HFFc6 (cell line): ENCODE data around the gene C1orf21. TPM values are rescaled to one million over a fixed set of nuclear protein-coding genes. Genes with fewer than 3 reads are reported as not detected.
A peak's percentile ranks its signal among the peaks of the same experiment; 100 is the strongest.

ENCODE experiments used
- DNase-seq: peaks from one replicate; pipeline ENCODE4 v3.0.0-alpha.2; 2018
- H3K27ac Mint-ChIP-seq: 2 replicates; pipeline ENCODE4 v1.8.0; 2020; ENCODE audit warnings: mild to moderate bottlenecking, mixed read lengths
- H3K27me3 Mint-ChIP-seq: 2 replicates; pipeline ENCODE4 v1.8.0; 2021; ENCODE audit warnings: mild to moderate bottlenecking, moderate library complexity, mixed read lengths; ENCODE audit not compliant: insufficient read depth
- H3K36me3 Mint-ChIP-seq: 2 replicates; pipeline ENCODE4 v1.8.0; 2021; ENCODE audit warnings: low read depth, mixed read lengths
- H3K4me1 Mint-ChIP-seq: 2 replicates; pipeline ENCODE4 v1.8.0; 2020; ENCODE audit warnings: low read depth, mixed read lengths
- H3K4me3 Mint-ChIP-seq: 2 replicates; pipeline ENCODE4 v1.8.0; 2020; ENCODE audit warnings: mild to moderate bottlenecking, moderate library complexity, mixed read lengths
- H3K9me3 Mint-ChIP-seq: 2 replicates; pipeline ENCODE4 v1.8.0; 2020; ENCODE audit warnings: mild to moderate bottlenecking, mixed read lengths
- CTCF ChIP-seq: fragments of 200-600 bp; sonication (generic); IDR thresholded peaks from 2 replicates; pipeline ENCODE4 v1.5.0; 2021; ENCODE audit warnings: antibody characterized with exemption, mild to moderate bottlenecking
- total RNA-seq, 6 experiments: library from RNA; stranded (reverse); fragmentation: NEBNext Ultra II Directional; extraction: Animal tissue kit (Norgen Biotek cat#: 25700); gene quantifications; 2 replicates in 1 of 6; 3 replicates in 5 of 6; pipeline ENCODE4 v1.2.3, GENCODE V29; 2021

C1orf21 gene
- total RNA-seq, 6 experiments from 2014 or later = 4.0 to 10.2 (median 8.5) TPM

- H3K9me3 Mint-ChIP-seq = no peaks in the 10 kb centered on the region
- H3K4me1 Mint-ChIP-seq = peaks cover 38% of the 10 kb centered on the region
- H3K36me3 Mint-ChIP-seq = no peaks in the 10 kb centered on the region
- no peak overlapping the region for H3K4me3 Mint-ChIP-seq
- DNase-seq = peak; percentile 45
- H3K27ac Mint-ChIP-seq = peak overlapping the region; percentile 60
- peak; percentile 54 for TF ChIP-seq CTCF
- H3K27me3 Mint-ChIP-seq = no peaks in the 10 kb centered on the region
Observed at GRCh38 chr1:184483101-184483683, 96.4 kb downstream of the C1orf21 start.

GRCh38 chr1:184485751-184486723 lies 99.2 kb downstream of the C1orf21 start:
- Mint-ChIP-seq H3K27me3 (no peaks in the 10 kb centered on the region), H3K4me1 (peaks cover 52% of the 10 kb centered on the region), H3K9me3 (no peaks in the 10 kb centered on the region), H3K27ac (peak overlapping the region; percentile 37; the same call in 1 of the 2 replicates), H3K4me3 (peak overlapping the region; percentile 15; the same call in 1 of the 2 replicates), H3K36me3 (no peaks in the 10 kb centered on the region)
- DNase-seq = peak; percentile 5
- TF ChIP-seq CTCF = no peak

- H3K27ac Mint-ChIP-seq = no peak overlapping the region
- peaks cover 60% of the 10 kb centered on the region for H3K4me1 Mint-ChIP-seq
- H3K4me3 Mint-ChIP-seq = no peak overlapping the region
- no peak for TF ChIP-seq CTCF
- no peaks in the 10 kb centered on the region for H3K9me3 Mint-ChIP-seq
- no peak for DNase-seq
- H3K27me3 Mint-ChIP-seq = no peaks in the 10 kb centered on the region
- H3K36me3 Mint-ChIP-seq = no peaks in the 10 kb centered on the region
Observed at GRCh38 chr1:184486761-184487445, 100.1 kb downstream of the C1orf21 start.

- Mint-ChIP-seq H3K27me3 (no peaks in the 10 kb centered on the region), H3K4me3 (no peak overlapping the region), H3K36me3 (no peaks in the 10 kb centered on the region), H3K9me3 (no peaks in the 10 kb centered on the region), H3K27ac (no peak overlapping the region), H3K4me1 (peaks cover 68% of the 10 kb centered on the region)
- TF ChIP-seq CTCF = no peak
- DNase-seq = no peak
Observed at GRCh38 chr1:184487531-184488193, 100.8 kb downstream of the C1orf21 start.

GRCh38 chr1:184489908-184490307 lies 103.1 kb downstream of the C1orf21 start:
- no peak for TF ChIP-seq CTCF
- no peaks in the 10 kb centered on the region for H3K36me3 Mint-ChIP-seq
- peaks cover 49% of the 10 kb centered on the region for H3K4me1 Mint-ChIP-seq
- H3K27ac Mint-ChIP-seq = peak overlapping the region; percentile 99
- DNase-seq = no peak
- H3K27me3 Mint-ChIP-seq = no peaks in the 10 kb centered on the region
- H3K4me3 Mint-ChIP-seq = 0 out of 2 replicates have a peak overlapping the region, but pooled peaks have one; percentile 2
- no peaks in the 10 kb centered on the region for H3K9me3 Mint-ChIP-seq
